GM18907 (cell line): ENCODE measurements around the gene DNPEP.
"Not testable (repeated sequence)": the region's sequence is repeated elsewhere in the genome, so short reads cannot be mapped to it uniquely, and the experiment has no call there.

Experiments used
- ATAC-seq: cut with Tn5 transposase; IDR thresholded peaks from one replicate; pipeline ENCODE4 v1.9.1; 2021; ENCODE audit warnings: mild to moderate bottlenecking, moderate library complexity; ENCODE audit not compliant: unreplicated experiment

Gene DNPEP

DNA sequence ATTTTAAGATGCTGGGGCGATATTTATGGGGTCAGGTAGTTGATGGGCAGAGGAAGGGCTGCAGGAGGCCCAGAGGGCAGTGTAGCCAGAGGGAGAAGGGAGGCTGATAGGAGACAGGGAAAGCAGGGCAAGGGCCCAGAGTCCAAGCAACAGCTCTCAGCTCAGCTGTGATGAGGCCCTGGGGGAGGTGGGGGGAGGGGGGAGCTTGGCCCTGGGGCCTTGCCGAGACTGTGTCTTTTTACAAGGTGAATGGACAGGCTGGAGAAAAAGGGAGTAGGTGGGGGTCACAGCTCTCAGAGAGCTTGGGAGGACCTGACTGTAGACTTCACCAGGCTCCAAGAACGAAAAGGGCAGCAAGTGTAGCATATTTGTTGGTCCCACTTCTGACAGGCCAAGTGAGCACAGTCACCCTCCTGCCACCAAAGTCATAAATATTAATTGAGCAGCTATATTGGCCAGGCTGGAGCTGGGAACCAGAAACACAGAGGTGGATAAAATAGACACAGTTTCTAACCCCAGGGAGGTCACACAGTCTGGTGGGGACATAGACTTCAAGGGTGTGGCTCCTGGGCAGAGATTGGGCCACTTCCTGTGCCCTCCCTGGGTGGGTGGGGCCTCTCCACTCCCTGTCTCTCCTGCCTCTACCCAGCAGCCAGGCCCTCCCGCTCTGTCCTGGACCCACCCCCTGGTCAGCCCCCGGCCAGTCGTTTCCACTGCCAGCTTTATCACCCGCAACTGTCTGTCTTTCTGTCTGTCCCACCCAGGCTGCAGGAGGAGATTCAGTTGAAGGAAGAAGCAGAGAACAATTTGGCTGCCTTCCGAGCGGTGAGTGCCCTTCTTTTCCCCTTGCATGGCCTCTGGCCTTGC, 31.9 kb upstream of the DNPEP start:
- no peak for ATAC-seq

DNA sequence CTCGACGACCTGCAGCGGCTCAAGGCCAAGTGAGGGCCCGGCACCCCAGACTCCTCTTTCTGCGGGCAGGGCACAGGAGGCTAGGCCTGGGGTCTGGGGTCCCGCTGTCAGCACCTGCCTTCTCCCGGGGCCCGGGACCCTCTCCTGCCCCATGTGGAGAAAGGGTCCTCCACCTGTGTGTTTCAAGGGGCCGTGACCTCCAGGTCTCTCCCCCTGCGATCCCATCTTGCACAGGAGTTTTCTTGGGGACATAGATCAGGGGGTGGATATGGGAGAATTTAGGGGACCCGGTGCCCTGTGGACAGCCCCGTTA, 31.3 kb upstream of the DNPEP start:
- no peak for ATAC-seq

DNA sequence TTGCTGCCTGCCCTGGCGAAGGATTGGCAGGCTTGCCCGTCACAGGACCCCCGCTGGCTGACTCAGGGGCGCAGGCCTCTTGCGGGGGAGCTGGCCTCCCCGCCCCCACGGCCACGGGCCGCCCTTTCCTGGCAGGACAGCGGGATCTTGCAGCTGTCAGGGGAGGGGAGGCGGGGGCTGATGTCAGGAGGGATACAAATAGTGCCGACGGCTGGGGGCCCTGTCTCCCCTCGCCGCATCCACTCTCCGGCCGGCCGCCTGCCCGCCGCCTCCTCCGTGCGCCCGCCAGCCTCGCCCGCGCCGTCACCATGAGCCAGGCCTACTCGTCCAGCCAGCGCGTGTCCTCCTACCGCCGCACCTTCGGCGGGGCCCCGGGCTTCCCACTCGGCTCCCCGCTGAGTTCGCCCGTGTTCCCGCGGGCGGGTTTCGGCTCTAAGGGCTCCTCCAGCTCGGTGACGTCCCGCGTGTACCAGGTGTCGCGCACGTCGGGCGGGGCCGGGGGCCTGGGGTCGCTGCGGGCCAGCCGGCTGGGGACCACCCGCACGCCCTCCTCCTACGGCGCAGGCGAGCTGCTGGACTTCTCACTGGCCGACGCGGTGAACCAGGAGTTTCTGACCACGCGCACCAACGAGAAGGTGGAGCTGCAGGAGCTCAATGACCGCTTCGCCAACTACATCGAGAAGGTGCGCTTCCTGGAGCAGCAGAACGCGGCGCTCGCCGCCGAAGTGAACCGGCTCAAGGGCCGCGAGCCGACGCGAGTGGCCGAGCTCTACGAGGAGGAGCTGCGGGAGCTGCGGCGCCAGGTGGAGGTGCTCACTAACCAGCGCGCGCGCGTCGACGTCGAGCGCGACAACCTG, 30.7 kb upstream of the DNPEP start, which contains the start of gene DES:
Gene DES (plus strand): TSS at position 223 of the 857 bp plus-strand sequence. CDS start 86 bp downstream, at position 309.
- ATAC-seq, result no peak

DNA sequence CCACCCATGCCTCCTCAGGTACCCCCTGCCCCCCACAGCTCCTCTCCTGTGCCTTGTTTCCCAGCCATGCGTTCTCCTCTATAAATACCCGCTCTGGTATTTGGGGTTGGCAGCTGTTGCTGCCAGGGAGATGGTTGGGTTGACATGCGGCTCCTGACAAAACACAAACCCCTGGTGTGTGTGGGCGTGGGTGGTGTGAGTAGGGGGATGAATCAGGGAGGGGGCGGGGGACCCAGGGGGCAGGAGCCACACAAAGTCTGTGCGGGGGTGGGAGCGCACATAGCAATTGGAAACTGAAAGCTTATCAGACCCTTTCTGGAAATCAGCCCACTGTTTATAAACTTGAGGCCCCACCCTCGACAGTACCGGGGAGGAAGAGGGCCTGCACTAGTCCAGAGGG, 29.7 kb upstream of the DNPEP start:
- ATAC-seq, result no peak

- no peak for ATAC-seq
Measured at GRCh38 chr2:219416938-219417337, 29.2 kb upstream of the DNPEP start.

DNA sequence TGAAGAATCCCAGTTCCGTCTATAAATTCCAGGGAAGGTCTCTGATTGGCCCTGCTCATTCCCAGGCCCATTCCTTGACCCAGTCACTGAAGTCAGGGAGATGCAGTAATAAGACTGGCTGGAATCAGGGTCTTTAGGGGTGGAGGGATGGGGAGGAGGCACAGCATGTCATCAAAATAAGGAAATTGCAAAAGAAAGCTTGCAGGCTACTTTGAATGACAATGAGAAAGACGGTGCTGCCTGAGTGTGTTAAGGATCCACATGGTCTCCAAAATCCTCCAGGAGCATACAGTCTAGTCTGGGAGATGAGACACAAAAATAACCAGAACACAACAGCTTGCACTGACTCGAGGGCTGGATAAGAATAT, 28.5 kb upstream of the DNPEP start:
- no peak for ATAC-seq

DNA sequence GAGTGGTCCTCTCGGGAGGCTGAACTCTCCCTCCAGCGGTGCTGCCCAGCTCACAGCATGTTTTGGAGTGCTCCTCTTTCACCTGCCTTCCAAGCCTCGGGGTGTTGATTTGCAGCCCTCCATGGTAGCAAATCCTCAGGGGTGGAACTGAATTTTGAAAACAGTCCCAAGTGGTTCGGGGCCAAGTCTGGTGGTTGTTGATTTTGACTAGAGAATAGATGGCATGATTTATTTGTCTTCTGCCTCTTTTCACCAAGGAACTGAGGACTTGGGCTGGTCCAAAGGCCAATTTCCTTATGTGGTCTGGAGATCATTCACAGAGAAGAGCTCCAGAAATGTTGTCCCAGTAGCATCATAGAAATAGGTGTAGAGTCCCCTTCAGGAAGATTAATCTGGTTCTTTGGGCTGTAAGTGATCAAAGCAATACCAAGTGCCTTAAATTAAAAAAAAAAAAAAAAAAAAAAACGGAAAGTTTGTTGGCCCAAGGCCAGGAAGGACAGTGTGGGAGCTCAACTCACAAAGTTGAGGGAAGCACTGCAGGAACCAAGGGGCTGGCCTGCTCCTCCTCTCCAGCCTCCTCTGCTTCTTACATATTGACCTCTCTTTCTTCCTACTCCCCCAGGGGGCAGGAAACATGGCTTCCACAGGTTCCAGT, 28.0 kb upstream of the DNPEP start:
- ATAC-seq, result no peak

- ATAC-seq, result no peak
Measured at GRCh38 chr2:219414857-219415256, 27.1 kb upstream of the DNPEP start.

DNA sequence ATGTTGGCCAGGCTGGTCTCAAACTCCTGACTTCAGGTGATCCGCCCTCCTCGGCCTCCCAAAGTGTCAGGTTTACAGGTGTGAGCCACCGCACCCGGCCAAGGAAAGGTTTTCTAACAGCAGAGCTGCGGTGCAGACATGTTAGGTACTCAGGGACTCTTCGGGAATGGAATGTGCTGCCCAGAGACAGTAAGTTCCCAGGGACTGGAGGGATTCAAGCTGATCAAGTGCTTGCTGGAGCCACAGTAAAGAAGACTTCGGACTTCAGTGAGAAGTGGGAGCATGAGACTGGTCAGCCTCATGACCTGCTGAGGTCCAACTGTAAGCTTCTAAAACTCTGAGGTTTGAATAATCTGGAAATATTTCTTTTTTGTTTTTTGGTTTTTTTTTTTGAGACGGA, 22.7 kb upstream of the DNPEP start:
- no peak for ATAC-seq

DNA sequence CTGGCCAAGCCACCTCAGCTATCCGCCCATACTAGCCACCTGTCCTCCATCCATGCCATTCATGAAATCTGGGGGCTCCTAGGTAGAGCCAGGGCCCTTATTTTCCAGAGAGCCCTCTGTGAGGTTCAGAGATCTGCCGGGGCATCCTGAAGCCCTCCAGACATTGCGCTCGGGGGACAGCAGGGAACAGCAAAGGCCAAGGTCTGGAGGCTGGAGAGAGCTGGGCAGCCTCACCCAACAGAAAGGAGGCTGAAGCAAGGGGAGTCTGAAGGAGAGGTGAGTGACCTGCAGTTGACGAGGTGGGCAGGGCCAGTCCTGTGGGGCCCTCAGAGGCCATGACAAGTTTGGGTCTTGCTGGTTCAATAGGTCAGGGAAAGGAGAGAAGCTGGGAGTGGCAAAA, 21.9 kb upstream of the DNPEP start:
- ATAC-seq, result no peak

DNA sequence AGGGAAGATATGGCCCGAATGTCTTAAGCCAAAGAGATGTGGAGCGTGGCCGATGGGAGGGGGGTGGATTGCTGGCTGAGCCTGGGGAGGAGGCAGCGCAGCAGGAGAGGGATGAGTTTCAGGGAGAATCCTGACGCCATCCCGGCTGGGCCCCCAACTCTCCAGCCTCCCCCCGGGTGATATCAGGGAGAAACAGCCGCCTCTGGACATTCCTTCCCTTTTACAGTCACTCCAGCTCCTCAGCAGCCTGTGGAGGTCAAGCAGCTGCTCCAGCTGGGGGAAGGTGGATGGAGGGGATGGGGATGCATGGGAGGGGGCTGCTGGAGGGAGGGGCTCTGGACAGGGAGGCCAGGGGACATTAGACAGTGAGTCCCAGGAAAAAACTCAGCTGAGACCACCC, 20.9 kb upstream of the DNPEP start:
- no peak for ATAC-seq

GRCh38 chr2:219408204-219408603, 20.5 kb upstream of the DNPEP start:
- no peak for ATAC-seq

DNA sequence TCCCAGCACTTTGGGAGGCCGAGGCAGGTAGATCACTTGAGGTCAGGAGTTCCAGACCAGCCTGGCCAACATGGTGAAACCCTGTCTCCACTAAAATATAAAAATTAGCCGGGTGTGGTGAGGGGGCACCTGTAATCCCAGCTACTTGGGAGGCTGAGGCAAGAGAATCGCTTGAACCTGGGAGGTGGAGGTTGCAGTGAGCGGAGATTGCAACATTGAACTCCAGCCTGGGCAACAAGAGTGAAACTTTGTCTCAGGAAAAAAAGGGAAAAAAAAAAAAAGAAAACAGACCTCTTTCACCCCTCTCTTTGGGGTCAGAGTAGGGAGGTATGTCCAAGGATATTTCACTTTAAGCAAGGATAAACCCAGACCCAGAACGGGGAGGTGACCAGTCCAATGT, 19.6 kb upstream of the DNPEP start:
- ATAC-seq, result not testable (repeated sequence)

GRCh38 chr2:219406861-219407230, 19.1 kb upstream of the DNPEP start:
- no peak for ATAC-seq

- no peak for ATAC-seq
Measured at GRCh38 chr2:219405958-219406860, 18.5 kb upstream of the DNPEP start.

DNA sequence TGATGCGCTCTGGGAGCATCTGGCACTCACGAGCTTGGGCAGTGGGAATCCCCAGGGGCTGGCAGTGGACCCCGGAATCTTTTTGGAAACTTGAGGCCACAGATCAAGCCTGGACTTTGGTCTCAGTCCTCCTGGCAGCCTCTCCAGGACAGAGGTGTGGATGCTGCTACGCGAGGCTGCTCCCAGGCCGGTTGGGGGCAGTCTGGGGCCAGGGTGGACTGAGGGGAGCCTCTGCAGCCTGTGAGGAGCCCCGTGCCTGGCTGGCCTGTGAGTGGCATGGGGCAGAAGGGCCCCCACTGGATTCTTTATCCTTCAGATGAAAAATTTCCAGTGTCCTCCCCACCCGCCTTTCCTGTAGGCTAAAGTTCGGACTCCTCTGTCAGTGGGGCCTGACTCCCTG, 17.7 kb upstream of the DNPEP start:
- no peak for ATAC-seq

DNA sequence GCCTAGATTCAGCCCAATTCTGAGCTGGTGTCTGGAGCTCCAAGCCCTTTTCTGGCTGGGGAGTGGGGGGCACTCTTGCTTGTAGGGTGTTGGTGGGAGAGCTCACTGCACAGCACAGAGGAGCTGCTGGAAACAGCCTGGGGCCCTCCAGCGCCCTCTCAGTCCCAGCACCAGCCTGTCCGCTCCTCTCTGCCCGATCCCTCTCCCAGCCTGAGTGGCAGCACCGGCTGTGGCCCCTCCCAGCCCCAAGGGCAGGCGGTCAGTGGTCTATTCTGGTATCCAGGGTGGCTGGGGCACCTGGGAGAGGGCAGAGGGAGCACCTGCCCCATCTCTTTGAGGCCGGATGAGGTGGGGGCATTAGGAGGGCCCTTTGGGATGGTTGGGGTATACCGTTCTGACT, 17.2 kb upstream of the DNPEP start:
- no peak for ATAC-seq

GRCh38 chr2:219404291-219404910, 16.7 kb upstream of the DNPEP start:
- ATAC-seq, result no peak

GRCh38 chr2:219403861-219404260, 16.1 kb upstream of the DNPEP start:
- ATAC-seq, result no peak
